HG03439 (cell line): ENCODE data around the gene PANX1.

Source experiments
- ATAC-seq: cut with Tn5 transposase; IDR thresholded peaks from one replicate; pipeline ENCODE4 v1.9.1; 2021; ENCODE audit warnings: mild to moderate bottlenecking, moderate library complexity; ENCODE audit not compliant: unreplicated experiment

The PANX1 gene

DNA sequence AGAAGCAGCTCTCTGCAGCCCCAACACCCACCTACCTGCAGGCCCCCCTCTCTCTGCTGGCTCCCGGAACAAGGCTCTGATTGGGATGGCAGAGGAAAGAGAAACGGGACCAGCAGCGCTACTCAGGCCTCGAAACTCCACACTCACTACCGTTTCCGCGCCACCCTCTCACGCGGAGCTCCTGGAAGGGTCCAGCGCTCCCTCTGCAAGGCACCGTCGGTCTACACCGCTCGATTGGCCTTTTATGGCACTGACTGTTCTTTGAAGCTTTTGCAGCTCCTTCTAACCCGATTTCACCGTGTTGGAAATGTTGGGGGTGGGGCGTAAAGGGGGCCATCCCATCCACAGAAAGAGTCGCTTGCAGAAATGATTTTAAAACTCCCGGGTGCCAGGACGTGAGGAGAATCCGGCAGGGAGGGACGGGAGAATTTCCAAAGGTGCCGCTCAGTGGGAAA lies 323 bp upstream of the PANX1 start:
- ATAC-seq: peak; percentile 20

DNA sequence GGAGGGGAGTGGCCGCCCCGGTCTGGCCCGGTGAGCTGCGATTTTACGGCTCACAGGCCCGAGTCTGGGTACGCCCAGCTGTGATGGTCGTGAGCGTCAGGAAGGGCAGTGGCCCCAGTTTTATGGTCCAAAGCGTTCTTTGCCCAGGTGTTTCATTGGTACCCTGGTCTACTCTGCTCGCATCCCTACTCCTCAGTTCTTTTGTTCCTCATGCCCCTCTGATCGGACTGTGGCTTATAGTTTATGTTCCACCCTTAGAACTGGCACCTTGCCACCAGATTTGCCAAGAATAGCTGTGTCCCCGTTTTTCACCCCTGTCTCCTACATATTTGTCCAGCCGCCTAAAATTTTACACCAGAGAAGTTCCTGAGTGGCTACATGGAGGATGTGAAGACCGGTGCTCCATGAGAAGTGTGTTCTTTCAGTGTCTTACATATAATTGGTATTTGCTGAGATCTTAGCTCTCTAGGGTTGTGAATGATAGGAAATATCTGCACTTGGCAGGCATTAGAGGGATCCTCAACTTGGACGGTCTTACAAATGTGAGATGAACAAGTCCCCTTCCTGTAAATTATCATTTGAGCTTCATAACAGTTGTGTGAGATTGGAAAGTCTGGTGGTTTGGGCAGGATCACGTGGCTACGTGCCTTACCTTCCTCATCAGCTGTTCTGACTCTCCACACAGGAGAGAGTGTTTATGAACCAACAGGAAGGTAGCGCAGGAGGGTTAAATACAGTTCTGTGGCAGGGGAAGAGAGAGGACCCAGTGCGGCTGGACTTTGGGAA lies 1.1 kb downstream of the PANX1 start:
- ATAC-seq: no peak

DNA sequence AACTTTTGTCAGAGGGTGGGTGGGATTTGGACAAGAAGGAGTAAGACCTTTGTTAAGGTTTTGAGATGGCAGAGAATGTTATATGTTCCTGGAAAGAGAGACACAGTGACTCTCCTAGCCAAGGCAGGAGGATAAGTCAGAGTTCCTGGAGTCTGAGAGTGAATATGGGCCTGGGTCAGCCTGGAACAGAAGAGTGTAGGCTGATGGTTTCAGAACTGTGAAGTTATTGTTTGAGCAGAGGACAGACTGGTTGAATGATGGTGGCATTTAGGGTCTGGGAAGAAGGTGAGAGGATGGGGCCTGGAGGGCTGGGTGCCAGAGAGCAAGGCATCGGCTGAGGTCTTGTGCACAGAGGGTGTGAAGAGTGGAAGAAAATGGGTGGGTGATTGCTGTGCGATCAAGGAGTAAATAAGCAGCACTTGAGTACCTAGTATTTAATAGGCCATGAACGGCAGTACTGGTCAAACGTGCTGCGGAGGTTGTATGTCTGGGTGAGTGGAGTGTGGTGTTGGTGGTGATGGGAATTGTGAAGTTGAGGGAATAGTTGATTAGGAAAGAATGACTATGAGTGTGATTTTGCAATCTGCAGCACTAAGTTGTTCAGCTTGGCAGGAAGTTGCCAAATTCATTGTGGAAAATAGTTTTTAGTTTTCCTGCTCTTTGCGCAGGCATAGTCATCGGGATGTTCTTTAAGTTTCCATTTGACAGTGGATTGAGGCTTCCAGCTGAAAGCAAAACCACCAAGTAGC lies 1.8 kb downstream of the PANX1 start:
- ATAC-seq: no peak

DNA sequence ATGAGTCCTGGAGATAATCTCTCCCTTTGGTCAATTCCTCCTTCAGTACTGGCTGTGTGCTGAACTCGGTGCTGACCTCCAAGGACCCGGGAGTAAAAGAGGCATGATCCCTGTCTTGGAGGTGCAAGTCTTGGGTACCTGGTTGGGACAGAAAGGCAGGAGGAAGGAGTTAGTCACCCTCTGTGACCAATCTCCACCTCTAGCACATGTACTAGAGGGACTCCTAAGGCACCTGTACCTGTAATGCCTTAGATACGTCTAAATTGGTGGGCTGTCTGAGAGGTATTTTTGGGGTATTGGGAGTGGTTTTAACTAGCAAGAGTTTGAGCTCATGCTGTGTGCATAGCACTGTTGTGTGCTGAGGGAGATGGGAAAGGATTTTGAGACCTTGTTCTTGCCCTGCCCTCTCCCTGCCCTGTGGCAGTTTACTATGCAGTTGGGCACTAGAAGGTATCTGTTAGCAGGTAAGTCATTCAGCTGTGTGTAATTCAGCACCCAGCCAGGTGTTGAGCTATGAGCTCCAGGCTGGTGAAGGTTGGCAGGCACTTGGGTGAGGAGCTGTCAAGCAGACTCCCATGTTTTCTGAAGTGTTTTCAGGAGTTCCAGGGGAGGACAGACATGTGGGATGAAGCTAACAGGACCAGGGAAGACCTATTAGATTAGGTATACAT lies 2.5 kb downstream of the PANX1 start:
- ATAC-seq: no peak

DNA sequence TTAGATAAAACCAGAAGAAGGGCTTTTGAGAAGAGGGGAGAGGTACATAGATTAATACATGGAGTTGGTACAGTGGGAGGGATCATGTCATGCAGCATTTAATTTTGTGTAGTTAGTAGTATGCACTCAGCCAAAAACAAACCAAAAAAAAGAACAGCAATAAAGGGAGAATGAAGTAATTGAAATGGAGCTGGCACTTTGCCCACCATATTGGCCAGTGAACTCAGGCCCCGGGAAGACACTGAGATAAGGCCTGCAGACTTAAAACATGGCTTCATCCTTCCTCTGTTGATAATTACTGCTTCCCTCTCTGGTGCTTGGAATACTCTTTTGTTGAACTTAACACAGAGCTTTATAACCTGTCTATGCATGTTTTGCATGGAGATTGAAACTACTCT lies 3.1 kb downstream of the PANX1 start:
- ATAC-seq: no peak

DNA sequence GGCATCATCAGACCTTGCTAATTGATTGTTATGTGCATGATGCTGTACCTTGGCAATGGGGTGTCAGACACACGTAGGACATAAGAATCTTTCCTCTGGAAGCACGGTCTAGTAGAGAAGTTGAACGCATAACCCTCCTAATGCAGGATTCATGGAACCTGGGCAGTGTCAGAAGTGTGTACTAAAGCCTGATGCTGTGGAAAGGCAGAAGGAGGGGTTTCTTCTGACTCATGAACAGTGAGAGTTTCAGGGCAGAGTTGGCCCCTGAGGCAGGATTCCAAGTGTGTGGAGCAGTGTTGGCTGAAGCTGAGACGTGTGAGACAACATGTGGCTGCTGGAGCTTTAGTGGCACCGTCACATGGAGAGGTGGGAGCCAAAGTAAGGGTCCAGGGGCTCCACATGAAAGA lies 3.5 kb downstream of the PANX1 start:
- ATAC-seq: no peak

DNA sequence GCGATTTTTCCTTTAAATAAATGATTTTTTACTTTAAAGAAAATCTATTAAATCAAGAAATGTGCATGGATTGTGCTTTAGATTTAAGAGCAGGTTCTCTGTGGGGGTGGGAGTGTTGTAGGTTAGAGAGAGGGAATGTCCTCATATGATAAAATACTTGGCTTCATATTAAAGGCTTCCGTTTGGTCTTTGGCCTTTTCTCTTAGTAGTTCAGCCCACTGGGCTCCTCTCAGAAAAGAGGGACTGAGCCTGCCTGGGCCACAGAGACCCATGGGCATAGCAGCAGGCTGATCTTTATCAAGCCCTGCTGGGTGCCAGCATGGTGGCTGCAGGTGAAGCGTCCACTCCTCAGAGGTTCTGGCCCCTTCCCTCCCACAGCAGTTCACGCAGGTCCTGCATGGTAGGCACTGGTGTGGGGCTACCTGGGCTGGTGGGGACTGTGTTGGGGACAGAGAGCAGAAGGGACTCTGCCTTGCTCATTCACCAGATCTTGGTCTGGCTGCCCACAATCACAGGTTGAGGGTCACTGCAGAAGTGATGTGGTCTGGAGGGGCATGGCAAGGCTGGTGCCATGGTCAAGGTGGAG lies 4.3 kb downstream of the PANX1 start:
- no peak for ATAC-seq

DNA sequence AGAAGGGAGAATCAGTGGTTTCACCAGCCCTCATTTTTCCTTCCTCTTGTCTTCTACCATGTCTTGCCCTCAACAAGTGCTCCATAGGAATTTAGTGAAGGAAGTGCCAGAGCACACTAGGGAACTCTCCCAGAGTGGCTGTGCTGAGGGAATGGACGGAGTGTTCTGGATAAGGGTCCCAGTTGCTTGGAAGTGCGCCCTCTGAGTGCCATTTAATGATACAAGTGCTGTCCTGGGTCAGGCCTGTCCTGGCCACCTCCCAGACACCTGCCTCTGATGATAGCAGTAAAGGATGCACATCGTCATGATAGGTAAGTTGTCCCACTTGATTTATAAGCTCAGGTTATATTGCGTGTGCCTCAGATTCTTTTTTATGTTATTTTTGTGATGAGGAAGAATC lies 5.1 kb downstream of the PANX1 start:
- ATAC-seq: no peak

DNA sequence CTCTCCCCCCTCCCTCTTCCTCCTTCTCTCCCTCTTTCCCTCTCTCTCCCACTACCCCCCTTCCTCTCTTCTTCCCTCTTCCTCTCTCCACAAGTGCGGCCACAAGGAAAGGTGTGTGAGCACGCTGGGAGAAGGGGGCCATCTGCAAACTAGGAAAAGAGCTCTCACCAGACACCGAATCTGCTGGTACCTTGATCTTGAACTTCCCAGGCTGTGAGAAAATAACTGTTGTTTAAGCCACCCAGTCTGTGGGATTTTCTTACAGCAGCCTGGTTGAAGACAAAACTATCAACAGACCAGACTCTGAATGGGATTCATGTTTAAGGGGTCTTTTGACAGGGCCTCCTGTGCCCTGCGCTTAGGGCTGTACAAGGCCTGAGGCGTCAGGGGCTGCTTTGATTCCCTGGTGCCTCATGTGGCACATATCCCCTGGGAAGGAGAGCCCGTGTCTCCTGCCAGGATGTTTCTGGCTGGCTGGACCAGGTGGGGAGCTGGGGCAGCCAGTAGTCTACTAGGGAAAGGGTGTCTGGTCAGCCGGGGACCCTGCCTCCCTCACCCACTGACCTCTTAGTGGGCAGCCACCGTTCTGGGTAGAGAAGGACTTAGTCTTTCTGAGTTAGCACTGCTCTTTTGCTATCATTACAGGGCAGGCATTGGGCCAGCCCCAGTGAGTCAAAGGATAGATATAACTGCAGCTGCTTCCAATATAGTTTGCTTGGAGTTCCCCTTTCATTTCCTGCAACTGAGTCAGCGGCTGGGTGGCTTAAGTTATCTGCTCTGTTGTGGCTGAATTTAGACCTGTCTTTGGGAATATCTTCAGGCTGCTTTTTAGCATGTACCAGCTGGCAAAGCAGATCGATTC lies 6.2 kb downstream of the PANX1 start:
- no peak for ATAC-seq

DNA sequence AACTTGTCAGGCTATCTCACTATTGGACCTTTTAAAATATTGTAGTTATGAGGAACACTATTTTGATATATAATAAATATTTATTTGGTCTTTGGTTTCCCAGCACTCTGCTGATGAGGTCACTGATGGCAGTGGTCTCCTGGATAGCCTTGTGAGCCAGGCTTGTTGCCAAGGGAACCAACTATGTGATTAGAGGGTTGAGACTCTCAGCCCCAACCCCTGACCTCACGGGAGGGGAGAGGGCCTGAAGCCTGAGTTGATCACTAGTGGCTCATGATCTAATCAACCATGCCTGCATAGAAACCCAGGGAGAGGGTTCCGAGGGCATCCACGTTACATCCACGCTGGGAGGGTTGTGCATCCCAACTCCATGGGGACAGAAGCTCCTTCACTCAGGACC lies 10.8 kb downstream of the PANX1 start:
- no peak for ATAC-seq

DNA sequence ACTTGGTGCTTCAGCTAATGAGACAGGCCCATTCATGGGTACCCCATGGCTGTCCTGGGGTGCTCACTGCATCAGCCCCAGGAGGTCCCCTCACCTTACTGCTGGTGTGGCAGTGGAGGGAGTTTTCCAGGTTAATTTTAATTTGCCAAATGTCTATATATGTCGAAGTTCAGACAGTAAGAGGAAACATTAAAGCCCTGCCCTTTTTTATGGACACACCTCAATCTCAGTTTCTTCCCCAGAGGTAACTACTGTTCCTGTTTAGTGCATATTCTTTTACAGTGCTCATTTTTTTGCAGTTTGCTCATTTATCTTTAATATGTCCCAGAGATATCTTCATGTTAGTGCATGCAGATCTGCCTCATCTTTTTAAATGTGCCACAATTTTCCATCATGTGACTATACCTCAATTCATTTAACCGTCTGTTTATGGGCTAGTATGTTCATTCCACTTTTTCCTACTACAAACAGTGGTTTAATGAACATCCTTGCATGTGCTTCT lies 11.6 kb downstream of the PANX1 start:
- no peak for ATAC-seq

DNA sequence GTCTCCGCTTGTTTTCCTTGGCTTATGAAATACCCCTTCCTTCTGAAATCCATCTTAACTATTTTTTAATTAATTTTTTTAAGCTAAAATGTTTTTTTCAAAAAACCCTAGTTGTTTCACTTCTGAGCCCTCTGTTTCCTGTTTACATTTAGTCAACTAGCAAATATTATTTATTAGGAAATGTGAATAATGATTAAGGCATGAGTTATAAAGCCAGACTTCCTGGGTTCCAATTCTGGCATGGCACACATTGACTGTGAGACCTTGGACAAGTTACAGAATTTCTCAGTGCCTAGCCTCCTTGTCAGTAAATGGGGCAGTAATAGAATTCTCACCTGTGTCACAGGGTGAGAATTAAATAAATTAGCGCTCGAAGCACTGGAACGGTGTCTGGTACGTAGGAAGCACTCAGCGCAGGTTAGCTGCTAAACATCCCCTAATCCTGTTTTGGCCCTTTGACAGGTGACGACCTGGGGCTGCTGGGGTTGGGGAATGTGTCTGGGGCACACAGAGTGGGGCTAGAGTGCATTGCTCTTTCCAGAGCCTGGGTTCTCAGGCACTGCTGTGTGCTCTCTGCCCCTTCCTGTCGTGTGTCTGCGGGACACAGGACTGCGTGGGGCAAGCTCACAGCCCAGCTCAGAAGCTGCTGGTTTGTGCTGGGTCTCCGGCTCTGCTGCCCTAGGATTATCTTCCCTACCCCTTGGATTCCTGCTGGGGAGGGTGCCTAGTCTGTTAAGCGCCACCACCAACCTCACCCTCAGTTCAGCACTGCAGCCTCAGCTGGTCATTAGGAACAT lies 13.1 kb downstream of the PANX1 start:
- no peak for ATAC-seq

DNA sequence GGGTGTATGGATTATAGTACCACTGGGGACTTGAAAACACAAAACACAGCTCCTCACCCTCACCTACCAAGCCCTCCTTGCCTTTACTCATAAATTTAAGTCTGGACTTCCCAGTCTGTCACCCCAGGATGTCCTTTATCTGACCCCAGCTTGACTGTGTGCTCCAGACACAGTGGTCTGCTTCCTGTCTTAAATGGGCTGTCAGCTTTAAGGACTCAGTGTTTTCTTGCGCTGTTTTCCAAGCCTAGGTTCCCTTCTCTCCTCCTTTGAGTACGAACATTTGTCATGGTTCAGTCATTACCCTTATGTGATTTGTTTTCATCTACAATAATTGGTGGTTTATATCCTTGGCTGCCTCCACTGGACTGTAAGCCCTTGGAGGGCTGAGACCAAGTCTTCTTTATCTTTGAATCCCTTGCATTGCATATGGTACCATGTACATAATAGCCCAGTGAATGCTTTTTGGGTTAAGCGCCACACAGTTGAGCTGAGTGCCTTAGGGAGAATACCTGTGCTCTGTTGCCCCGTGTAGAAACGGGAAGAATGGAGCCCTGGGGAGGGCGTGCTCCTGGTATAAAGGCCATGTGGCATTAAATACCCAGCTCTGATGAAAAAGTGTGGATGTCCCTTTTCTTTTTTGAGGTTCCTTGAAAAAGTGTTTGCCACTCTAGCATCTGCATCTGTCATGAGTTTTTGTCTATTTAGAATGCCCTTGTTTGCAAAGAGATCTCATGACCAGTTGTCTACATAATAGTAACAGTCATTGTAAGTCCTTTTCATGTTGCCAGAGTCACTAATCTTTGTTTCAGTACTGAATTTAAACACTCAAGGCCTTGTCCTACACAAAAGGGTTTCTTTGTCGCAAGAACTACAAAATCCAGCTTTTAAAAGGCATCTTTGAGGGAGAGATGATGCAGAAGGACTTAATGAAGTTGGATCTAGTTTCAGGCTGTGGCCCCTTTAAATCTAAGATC lies 14.0 kb downstream of the PANX1 start:
- ATAC-seq: no peak

DNA sequence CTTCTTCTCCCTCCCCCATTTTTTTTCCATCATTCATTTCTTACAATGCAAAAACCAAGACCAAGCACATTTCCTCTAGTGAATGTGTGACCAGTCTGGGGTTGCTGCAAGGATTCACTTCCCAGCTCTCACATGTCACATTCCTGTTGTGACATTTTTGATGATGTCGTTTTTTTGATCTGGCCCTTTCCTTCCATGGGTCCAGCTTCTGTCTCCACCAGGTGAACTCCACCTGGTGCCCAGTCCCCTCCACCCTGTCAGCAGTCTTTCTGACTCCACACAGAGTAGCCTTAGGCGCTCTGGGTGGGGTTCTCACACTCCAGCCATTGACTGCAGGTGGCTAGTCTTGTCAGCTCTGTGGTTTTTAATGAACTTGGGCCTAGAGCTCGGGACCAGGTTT lies 15.6 kb downstream of the PANX1 start:
- ATAC-seq: no peak

DNA sequence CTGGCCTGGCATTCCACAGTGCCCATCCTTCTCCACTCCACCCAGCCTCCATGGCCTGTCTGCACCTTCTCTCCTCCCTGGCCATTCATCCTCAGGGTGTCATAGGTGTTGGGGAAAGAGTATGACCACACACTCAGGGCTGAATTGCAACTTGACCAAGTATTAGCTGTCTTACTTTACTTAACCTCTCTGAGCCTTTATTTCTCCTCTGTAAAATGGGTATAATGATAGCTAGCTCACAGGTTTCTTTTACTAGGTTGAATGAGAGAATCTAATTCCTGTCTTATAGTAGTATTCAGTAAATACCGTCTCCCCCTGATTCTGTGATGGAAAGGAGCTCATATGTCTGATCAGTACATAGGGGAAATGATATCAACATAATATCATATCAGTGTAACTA lies 16.0 kb downstream of the PANX1 start:
- ATAC-seq: no peak

DNA sequence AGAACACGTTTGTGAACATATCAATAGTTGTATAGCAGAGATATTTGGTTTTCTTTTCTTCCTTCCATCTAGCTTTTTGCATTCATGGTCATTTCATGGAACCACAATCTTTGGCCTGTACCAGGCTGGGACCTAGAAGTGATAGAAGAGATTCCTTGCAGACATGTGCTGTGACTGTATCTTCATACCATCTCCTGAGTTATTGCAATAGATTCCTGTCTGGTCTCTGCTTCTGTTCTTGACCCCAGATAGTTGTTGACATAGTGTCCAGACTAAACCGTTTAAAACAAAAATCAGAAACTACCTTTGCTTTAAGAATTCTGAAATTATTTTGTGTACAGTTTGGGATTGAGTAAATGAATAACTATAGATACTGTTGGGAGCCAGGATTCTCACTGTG lies 16.8 kb downstream of the PANX1 start:
- ATAC-seq: no peak

DNA sequence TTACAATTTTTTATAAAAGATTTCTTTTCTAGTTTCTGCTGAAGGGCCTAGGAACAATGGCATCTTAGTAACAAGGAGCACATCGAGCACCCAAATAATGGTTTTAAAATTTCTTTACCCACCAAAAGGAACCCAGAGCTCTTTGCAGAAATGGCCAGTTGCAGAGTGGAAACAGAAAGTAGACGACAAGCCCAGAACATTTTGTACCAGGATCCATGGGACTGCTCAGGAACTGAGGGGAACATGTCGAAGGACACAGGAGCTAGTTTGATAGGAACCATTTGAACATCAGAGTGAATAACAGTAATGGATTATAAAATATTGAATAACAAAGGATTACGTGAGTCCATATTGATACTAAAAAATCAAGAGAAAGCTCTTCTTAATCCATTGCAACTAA lies 17.3 kb downstream of the PANX1 start:
- ATAC-seq: no peak

DNA sequence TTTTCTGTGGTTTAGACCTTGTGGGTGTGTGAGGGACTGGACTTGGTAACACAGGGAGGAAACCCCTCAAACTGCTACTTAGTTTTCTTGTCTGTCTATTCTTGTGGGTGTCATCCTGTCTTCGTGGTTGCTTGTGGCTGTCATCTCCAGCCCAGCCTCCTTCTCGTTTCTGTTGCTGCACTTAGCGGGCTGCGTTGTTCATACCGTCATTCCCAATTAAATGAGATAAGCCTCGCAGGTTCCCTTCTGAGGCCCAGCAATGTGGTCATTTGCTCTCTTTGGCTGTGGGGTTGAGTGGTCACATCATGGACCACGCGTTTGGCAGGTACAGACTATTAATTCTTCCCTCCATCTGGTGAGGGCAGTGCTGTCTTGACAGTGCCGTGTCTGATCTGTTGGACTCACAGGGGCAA lies 18.8 kb downstream of the PANX1 start:
- no peak for ATAC-seq
